HG03439 (cell line): Measurements from ENCODE around the gene NBDY.
"Not testable (repeated sequence)": the region's sequence is repeated elsewhere in the genome, so short reads cannot be mapped to it uniquely, and the experiment has no call there.

Source experiments
- ATAC-seq: cut with Tn5 transposase; IDR thresholded peaks from one replicate; pipeline ENCODE4 v1.9.1; 2021; ENCODE audit warnings: mild to moderate bottlenecking, moderate library complexity; ENCODE audit not compliant: unreplicated experiment

Gene NBDY

DNA sequence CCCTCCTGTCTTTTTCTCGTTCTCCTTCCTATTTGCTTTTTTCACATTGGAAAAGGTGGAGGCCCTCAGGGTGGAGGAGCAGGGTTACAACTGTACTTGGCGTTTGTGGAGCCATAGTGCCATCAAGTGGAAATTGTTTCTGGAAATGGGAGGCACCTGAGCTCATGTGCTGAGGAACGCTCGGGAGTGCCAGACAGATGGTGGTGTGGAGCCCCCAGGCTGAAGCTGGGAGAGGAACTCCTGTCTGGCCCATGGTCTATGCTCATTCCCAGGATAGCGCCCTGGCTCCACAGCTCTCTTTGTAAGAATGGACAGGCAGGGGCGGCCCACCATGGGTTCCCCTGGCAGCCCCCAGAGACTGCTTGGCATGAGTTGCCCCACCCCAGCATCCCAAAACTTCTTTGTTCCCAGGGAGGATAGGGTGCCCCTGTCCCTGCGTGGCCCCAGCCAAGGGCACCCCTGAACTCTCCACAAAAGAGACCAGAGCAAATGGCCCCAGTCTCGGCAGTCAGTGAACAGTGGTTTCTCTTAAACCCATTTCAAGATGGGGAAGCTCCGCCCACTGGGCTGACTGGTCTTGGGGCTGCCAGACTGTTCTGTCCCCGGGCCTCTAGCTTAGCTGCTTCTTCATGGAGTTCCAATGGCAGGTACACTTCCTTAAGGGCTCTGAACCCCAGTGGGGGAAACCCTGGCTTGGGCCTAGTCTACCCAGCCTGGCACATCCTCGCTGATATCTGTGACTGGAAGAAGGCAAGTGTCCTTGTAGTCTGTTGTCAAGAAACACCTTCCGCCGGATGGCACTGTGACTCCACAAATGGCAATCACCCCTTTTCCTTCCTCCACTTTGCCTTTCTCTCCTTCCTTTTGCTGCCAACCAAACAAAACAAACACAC, 70.1 kb downstream of the NBDY start:
- ATAC-seq, result no peak

DNA sequence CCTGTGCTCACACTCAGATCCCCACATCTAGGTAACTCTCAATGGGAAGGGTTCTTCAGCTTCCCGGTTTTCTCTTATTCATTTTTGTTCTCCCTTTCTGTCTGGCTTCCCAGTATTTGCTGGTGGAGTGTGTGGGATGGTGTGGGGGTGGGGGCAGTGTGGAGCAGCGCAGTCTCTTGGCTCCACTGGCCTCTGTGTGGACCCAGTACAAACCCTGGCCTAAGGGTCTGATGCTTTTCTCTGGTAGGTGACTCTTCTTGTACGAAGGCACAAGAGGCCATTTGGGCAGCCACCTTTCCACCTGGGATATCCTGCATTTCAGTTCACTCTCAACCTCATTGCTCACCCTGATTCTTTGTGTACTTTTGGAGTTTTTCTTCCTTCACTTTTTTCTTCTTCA, 71.3 kb downstream of the NBDY start:
- no peak for ATAC-seq

DNA sequence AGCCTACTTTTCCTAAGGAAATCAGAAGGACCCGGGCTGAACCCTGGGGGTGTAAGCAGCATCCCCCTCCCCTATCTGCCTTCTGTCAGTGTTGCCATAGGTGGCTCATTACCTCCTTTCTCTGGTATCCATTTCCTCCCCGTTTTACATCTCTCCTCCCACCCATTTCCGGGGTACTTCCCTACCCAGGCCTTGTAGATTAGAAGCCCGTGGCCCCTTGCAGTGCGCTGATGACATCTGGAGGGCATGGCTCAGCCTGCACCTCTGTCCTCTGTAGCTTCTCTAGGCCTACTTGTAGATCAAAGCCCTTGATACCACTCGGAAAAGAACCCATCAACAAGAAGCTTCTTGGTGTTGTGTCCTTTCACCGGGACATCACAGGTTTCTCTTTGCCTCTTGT, 71.8 kb downstream of the NBDY start:
- ATAC-seq, result peak; percentile 70

DNA sequence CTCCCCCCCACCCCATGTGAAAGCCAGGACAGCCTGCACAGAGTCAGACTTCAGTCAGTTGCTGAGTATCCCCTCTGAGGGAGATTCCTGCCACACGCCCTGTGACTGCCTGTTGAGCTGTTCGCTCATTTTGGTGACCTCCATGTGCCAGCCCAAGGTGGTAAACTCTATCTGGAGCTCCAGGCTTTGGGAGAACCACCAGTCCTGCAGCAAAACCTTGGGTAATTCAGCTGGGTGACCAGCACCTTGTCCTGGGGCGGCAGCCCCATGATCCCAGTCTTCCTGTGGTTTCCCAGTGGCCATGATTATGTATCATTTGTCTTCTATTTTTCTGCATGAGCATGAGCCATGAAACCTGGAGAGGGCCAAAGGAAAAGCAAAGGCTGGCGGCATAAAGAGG, 73.4 kb downstream of the NBDY start:
- ATAC-seq, result no peak

DNA sequence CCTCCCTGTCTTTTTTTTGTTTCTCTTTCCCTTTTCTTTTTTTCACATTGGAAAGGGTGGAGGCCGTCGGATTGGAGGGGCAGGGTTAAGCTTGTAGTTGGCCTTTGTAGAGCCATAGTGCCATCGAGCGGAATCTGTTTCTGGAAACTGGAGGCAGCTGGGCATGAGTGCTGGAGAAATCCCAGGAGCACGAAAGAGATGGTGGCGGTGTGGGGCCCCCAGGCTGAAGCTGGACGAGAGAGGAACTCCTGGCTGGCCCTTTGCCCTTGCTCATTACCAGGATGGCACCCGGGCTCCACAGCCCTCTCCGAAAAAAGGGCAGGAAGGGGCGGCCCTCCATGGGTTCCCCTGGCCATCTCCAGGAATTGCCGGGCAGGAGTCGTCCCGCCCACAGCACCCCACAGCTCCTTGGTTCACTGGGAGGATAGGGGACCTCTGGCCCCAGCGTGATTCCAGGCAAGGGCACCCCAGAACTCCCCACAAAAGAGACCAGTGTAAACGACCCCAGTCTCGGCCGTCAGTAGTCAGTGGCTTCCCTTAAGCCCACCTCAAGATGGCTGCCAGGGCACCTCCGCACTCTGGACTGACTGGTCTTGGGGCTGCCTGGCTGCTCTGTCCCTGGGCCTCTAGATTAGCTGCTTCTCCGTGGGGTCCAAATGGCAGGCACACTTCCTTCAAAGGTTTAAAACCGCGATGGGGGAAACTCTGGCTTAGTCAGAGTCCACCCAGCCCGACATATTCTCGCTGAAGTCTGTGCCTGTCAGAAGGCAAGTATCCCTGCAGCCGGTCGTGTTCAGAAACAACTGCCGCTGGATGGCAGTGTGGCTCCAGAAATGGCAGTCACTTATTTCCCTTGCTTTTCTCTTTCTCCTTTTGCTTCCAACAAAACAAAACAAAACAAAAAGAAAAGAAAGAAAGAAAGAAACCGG, 74.1 kb downstream of the NBDY start:
- ATAC-seq, result no peak

DNA sequence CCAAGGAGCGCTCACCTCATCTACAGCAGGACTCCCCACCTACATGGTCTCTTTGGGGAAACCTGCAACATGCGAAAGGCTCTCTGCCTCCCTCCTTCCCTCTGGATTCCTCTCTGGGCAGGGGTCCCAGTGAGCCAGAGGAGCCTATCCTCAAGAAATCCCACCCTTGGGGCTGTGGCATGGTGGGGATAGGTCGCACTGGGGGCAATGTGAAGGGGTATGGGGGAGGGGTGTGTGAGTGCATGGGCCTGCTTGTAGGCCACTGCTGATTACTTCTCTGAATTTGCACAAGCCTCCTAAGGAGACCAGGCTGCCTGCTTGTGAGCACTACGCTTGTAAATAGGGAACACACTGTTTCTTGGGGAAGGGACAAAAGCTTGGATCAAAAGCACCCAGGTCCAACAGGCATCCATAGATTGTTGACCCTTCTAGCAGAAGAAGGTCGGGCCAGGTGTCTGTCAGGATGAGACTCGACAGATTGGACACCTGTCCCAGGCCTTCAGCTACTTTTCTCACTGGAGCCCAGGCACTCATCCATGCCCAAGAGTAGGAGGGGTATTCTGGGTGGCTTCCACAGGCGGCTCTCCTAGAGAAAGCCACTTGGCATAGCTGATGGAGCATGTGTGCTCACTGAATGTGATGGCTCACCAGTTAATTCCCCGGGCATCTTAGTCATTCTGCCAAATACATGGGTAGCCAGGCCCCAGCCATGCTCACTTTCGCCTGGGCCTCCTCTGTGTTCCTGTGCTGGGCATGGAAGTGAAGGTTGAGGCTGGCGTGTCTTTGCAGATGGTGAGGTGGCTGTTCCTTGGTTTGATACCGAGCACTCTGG, 75.0 kb downstream of the NBDY start:
- ATAC-seq, result no peak

DNA sequence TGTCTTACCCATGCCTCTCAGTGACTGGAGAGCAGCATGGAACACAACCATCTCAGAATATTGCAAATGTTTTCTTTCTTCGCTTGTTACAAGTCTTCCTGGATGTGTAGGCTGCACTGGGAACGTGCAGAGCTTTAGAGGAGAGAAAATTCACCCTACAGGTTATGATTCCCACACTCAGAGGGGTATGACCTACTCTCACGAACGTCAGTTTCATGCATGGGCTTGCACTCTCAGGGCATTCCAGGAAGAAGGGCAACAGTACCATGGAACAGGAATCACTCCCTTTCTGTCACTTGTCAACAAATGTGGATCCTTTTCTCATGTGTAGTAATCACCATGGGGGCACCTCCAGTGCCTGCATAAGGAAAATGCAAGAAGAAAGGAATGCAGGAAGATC, 75.8 kb downstream of the NBDY start:
- ATAC-seq, result no peak

DNA sequence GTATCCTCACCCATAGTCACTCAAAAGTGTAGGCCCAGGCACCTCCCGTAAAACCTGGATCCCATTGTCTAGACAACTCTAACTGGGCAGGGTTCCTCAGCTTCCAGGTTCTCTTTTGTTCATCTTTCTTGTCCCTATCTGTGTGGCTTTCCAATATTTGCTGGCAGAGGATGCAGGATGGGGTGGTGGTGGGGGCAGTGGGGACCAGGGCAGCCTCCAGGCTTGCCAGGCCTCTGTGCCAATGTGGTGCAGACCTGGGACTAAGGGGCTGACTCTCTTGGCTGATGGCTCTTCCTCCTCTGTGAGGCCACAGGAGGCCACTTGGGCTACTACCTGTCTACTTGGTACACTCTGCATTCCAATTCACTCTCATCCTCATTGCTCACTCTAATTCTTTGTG, 76.4 kb downstream of the NBDY start:
- ATAC-seq, result no peak

DNA sequence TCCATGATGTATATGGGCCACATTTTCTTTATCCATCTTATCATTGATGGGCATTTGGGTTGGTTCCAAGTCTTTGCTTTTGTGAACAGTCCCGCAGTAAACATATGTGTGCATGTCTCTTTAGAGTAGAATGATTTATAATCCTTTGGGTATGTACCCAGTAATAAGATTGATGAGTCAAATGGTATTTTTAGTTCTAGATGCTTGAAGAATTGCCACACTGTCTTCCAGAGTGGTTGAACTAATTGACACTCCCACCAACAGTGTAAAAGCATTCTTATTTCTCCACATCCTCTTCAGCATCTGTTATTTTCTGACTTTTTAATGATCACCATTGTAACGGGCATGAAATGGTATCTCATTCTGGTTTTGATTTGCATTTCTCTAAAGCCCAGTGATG, 77.1 kb downstream of the NBDY start:
- ATAC-seq, result not testable (repeated sequence)

DNA sequence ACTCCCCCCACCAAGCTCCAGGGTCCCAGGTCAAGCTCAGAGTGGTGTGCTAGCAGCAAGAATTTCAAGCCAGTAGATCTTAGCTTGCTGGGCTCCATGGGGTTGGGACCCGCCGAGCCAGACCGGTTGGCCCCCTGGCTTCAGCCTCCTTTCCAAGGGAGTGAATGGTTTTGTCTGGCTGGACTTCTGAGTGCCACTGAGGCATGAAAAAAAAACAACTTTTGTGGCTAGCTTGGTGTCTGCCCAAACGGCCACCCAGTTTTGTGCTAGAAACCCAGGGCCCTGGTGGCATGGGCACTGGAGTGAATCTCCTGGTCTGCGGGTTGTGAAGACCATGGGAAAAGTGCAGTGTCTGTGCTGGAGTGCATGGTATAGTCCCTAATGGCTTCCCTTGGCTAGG, 82.6 kb downstream of the NBDY start:
- no peak for ATAC-seq

DNA sequence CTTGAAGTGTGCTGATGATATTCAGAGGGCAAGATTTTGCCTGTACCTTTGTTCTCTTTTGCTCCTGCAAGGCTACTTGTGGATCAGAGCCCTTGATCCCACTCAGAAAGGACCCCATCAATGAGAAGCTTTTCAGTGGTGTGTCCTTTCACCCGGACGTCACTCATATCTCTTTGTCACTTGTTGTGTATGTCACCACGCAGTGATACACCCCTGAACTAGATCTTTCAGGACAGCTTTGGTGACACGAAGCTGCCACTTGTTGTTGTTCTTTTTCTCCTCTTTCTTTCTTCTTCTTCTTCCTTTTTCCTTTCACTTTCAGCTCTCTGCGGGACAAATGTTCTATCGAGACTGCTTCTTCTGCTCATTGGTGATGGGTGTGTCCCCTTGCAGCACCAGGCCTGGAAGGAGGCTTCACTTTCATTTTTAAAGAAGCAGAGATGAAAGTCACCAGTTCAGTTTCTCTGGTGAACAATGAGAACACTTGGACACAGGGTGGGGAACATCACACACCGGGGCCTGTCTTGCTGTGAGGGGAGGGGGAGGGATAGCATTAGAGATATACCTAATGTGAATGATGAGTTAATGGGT, 83.6 kb downstream of the NBDY start:
- ATAC-seq, result peak; percentile 82

DNA sequence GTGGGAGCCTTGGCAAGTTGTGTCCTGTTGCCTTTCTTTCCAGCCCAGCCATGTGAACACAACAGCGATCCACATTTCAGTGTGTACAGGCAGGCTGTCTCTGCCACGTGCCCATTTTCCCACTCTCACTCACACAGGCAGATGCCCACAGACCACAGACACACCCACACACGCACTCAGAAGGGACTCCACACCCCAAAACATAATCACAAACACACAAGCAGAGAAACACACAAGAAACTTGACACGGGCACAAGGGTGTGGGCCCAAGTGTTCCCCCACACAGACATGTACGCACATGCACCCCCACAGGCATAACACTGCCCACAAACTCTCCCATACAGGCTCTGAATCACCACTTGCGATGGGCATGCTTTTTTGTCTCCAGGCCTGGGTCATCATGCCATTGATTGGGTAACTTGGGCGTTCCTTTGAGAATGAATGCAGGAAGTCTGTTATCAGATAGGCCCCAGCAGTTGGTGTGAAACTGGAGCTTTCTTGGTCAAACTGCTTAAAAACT, 84.3 kb downstream of the NBDY start:
- ATAC-seq, result peak; percentile 58

DNA sequence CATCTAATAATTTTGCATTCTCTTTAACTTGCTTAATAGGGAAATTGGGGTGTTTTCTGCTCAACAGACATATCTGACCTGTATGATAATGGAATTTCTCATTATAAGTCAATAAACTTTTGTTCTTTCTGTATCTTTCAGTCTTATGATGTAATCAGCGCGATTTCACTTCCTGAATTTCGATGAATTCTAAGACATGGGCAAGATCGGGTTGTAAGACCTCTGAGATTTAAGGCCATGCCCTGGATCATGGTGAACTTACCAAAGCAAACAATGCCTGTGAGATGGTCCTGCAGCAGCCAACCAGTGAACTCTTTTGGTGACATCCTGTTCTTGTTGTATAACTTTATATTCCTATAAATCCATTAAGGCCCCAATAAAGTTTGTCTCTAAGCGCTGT, 88.1 kb downstream of the NBDY start:
- no peak for ATAC-seq

DNA sequence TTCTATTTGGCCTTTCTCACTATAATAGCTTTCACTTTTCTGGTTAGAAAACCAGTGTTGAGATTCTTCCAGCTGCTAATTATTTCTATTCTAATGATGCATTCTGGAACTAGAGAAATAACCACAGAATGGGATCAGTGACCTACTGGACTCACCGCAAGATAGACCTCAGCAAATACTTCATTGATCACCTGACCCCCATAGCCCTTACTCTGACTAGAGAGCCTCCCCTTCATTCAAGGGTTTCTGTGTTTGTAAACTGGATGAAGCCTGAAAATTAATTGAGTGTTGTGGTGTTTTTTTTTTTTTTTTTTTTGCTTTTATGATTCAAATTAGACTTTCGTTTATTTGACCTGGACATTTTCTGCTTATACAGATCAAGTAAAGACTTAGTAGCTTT, 97.0 kb downstream of the NBDY start:
- ATAC-seq, result no peak

DNA sequence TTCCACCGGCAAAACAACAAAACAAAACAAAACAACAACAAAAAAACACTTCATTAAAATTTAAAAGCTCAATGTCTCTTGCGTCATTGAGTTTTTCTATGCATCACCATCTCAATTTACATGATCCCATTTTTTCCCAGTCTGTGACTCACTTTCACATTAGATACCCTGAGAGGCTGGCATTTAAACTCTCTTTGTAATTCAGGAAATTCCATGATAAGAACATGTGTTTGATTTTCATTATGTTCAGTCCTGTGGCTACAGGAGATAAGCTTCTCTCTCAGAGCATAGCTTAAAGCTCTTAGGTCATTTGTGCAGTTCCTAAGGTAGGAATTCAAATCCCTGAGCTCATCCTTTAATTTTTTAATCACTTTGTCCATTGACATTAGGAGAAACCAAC, 104.6 kb downstream of the NBDY start:
- ATAC-seq, result no peak

DNA sequence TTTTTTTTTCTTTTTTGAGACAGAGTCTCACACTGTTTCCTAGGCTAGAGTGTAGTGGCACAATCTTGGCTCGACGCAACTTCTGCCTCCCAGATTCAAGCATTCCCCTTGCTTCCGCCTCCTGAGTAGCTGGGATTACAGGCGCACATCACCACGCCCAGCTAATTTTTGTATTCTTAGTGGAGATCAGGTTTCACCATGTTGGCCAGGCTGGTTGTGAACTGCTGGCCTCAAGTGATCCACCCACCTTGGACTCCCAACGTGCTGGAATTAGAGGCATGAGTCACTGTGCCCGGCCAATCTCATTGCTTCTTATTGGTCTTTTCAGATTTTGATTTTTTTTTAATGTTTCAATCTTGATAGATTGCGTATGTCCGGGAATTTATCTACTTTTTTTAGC, 124.4 kb downstream of the NBDY start:
- no peak for ATAC-seq

DNA sequence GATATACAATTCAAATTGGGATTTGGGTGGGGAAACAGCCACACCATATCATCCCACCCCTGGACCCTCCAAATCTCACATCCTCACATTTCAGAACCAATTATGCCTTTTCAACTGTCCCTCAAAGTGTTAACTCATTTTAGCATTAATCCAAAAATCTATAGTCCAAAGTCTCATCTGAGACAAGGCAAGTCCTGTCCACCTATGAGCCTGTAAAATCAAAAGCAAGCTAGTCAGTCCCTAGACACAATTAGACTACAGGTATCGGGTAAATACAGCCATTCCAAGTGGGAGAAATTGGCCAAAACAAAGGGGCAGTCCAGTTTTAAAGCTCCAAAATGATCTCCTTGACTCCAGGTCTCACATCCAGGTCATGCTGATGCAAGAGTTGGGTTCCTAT, 128.0 kb downstream of the NBDY start:
- no peak for ATAC-seq

DNA sequence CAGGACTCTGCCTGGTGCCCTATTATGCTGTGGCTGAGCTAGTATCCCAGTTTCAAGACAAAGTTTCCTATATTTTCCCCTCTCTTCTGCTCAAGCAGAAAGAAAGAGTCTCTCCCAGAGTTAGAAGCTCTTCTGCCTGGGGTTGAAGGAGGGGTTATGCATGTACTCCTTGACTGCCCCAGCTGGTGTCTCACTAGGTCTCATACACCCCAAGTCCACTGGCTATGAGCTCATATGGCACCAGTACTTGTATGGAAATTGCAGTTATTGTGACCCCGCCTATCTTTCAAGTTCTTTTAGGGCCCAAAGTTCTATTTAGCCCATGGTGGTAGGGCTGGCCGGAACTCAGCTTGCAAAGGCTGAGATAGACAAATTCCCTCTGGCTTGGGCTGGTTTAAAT, 131.8 kb downstream of the NBDY start:
- no peak for ATAC-seq
